PC-3 (cell line): ENCODE measurements around the gene HS3ST2.

Experiments used
- EZH2 ChIP-seq: fragments of 300-600 bp; sonication (generic); IDR thresholded peaks from one replicate; pipeline ENCODE4 v1.6.1; 2017; ENCODE audit warnings: antibody characterized with exemption, mild to moderate bottlenecking, low read length; ENCODE audit not compliant: unreplicated experiment
- TF ChIP-seq, protein P1 (sequence below): fragments of 300-600 bp; sonication (generic); conservative IDR thresholded peaks from 2 replicates; pipeline ENCODE4 v1.5.1; 2017; ENCODE audit warnings: antibody characterized with exemption, low read depth, mild to moderate bottlenecking, low read length

DNA sequence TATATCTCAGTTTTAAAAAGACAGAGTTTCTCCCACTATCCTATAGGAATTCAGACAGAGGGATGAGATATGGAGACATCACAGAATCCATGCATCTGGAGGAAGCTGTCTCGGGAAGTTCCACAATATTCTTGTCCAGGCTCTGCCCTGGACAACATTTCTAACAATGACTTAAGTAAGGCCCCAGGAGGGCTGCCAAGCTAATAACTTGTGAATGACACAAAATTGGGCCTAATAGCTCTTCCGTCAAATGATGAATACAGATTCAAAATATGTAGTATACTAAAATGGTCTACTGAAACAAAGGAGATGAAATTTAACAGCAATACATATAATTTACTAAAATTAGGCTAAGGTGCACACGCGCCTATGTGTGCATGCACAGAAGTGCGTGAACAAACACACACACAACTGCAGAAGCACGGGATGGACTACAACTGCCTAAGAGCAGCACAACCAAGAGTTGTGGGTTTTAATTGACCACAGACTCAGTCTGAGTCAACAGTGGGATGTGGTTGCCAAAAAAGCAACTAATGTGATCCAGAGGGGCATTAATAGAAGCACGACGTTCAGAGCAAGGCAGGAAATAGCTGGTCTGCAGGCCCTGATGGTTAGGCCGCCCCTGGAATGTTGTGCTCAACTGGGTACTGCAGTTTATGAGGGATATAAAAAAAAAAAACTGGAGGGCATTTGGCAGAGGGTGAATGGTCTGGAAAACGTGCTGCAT is 26.3 kb upstream of the HS3ST2 start:
- TF ChIP-seq, protein P1, sequence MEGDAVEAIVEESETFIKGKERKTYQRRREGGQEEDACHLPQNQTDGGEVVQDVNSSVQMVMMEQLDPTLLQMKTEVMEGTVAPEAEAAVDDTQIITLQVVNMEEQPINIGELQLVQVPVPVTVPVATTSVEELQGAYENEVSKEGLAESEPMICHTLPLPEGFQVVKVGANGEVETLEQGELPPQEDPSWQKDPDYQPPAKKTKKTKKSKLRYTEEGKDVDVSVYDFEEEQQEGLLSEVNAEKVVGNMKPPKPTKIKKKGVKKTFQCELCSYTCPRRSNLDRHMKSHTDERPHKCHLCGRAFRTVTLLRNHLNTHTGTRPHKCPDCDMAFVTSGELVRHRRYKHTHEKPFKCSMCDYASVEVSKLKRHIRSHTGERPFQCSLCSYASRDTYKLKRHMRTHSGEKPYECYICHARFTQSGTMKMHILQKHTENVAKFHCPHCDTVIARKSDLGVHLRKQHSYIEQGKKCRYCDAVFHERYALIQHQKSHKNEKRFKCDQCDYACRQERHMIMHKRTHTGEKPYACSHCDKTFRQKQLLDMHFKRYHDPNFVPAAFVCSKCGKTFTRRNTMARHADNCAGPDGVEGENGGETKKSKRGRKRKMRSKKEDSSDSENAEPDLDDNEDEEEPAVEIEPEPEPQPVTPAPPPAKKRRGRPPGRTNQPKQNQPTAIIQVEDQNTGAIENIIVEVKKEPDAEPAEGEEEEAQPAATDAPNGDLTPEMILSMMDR = no peak
- no peak for TF ChIP-seq EZH2
